ENCODE data around the gene ETFDH.
"Not testable (repeated sequence)": the region's sequence is repeated elsewhere in the genome, so short reads cannot be mapped to it uniquely, and the experiment has no call there.

ETFDH gene

GRCh38 chr4:158678767-158679166 lies 6.7 kb downstream of the ETFDH start:
- DNase-seq (ENCODE audit: low spot score): no peak

- no peak for DNase-seq (ENCODE audit: low spot score)
Observed at GRCh38 chr4:158681629-158682028, 9.5 kb downstream of the ETFDH start.

- no peak for DNase-seq (ENCODE audit: low spot score)
Observed at GRCh38 chr4:158682066-158682465, 10.0 kb downstream of the ETFDH start.

GRCh38 chr4:158688813-158689212 lies 16.7 kb downstream of the ETFDH start:
- no peak for DNase-seq (ENCODE audit: low spot score)

- DNase-seq (ENCODE audit: low spot score): no peak
Observed at GRCh38 chr4:158704274-158704673, 32.2 kb downstream of the ETFDH start.

- no peak for DNase-seq (ENCODE audit: low spot score)
Observed at GRCh38 chr4:158710814-158711213, 38.7 kb downstream of the ETFDH start.

- DNase-seq (ENCODE audit: low spot score): not testable (repeated sequence)
Observed at GRCh38 chr4:158712622-158713021, 40.5 kb downstream of the ETFDH start.

- DNase-seq (ENCODE audit: low spot score): no peak
Observed at GRCh38 chr4:158714937-158715336, 42.8 kb downstream of the ETFDH start.

GRCh38 chr4:158715802-158716201 lies 43.7 kb downstream of the ETFDH start:
- DNase-seq (ENCODE audit: low spot score): no peak

- DNase-seq (ENCODE audit: low spot score): no peak
Observed at GRCh38 chr4:158721680-158722079, 49.6 kb downstream of the ETFDH start.

GRCh38 chr4:158722291-158722916 lies 50.3 kb downstream of the ETFDH start:
- peak; percentile 38 for DNase-seq (ENCODE audit: low spot score)

- DNase-seq (ENCODE audit: low spot score): peak; percentile 83
Observed at GRCh38 chr4:158722917-158723793, 51.1 kb downstream of the ETFDH start, which contains the start of gene PPID. Gene PPID (minus strand): TSS chr4:158723396. CDS start chr4:158723288, 108 bp downstream.

- no peak for DNase-seq (ENCODE audit: low spot score)
Observed at GRCh38 chr4:158724637-158725036, 52.5 kb downstream of the ETFDH start.

GRCh38 chr4:158726633-158727032 lies 54.5 kb downstream of the ETFDH start:
- no peak for DNase-seq (ENCODE audit: low spot score)

- no peak for DNase-seq (ENCODE audit: low spot score)
Observed at GRCh38 chr4:158728236-158728635, 56.1 kb downstream of the ETFDH start.

- DNase-seq (ENCODE audit: low spot score): peak; percentile 82
Observed at GRCh38 chr4:158729716-158730559, 57.8 kb downstream of the ETFDH start.

GRCh38 chr4:158738866-158739265 lies 66.8 kb downstream of the ETFDH start:
- no peak for DNase-seq (ENCODE audit: low spot score)

- no peak for DNase-seq (ENCODE audit: low spot score)
Observed at GRCh38 chr4:158739600-158739999, 67.5 kb downstream of the ETFDH start.

- DNase-seq (ENCODE audit: low spot score): no peak
Observed at GRCh38 chr4:158741326-158742021, 69.4 kb downstream of the ETFDH start.

GRCh38 chr4:158746537-158746936 lies 74.4 kb downstream of the ETFDH start:
- not testable (repeated sequence) for DNase-seq (ENCODE audit: low spot score)

GRCh38 chr4:158750379-158750778 lies 78.3 kb downstream of the ETFDH start:
- no peak for DNase-seq (ENCODE audit: low spot score)
